Urinary bladder (tissue), 4 donors: ENCODE measurements around the gene INPPL1. TPM values are rescaled to one million over a fixed set of nuclear protein-coding genes. Genes with fewer than 3 reads are reported as not detected.
"Not testable (repeated sequence)": the region's sequence is repeated elsewhere in the genome, so short reads cannot be mapped to it uniquely, and the experiment has no call there.

Experiments
- DNase-seq: peaks from one replicate; pipeline ENCODE4 v3.0.0-alpha.2; 2015; ENCODE audit errors: extremely low spot score
- H3K27ac ChIP-seq: one replicate; pipeline ENCODE4 v1.5.1; 2013; ENCODE audit warnings: low read depth, mild to moderate bottlenecking, moderate library complexity
- H3K36me3 ChIP-seq: one replicate; pipeline ENCODE4 v1.6.1; 2013; ENCODE audit warnings: mild to moderate bottlenecking, moderate library complexity; ENCODE audit not compliant: insufficient read depth
- H3K4me1 ChIP-seq: one replicate; pipeline ENCODE4 v1.6.1; 2013; ENCODE audit warnings: mild to moderate bottlenecking, moderate library complexity; ENCODE audit not compliant: insufficient read depth
- H3K4me3 ChIP-seq: one replicate; pipeline ENCODE4 v1.5.1; 2013; ENCODE audit warnings: low read depth, low read length
- WGBS: extraction: QIAGEN DNeasy Blood & Tissue Kit; methylation state at CpG from one replicate; pipeline ENCODE4 v1.1.7; 2013; 5-methylcytosine and 5-hydroxymethylcytosine counted together
- polyA plus RNA-seq: library from polyadenylated mRNA; stranded (reverse); fragments of 200-250 nt; gene quantifications from one replicate; pipeline ENCODE4 v1.2.3, GENCODE V29; 2013
- total RNA-seq: library from RNA; depleted of rRNA; stranded (reverse); fragments of >200 nt; gene quantifications from one replicate; pipeline ENCODE4 v1.2.3, GENCODE V29; 2014
- donor health status: healthy with polysubstance abuse.
- donor health status: healthy.

Gene INPPL1
- total and polyA plus RNA-seq, 2 donors = 40.2 to 86.0 TPM

DNA sequence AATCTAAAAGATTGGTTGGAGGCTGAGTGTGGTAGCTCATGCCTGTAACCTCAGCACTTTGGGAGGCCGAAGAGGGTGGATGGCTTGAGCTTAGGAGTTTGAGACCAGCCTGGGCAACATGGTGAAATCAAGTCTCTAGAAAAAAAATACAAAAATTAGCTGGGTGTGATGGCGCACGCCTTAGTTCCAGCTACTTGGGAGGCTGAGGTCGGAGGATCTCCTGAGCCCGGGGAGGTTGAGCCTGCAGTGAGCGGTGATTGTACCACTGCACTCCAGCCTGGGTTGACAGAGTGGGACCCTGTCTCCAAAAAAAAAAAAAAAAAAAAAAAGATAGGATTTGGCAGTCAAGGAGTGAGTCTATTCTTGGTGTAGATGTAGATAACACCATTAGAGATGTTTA is 22.0 kb upstream of the INPPL1 start:
- DNase-seq = no peak
- H3K4me1 ChIP-seq = no peaks in the 10 kb centered on the region
- H3K4me3 ChIP-seq = no peak overlapping the region
- 97% methylated on average over 6 of the region's 6 CpGs for WGBS
- no peaks in the 10 kb centered on the region for H3K36me3 ChIP-seq
- H3K27ac ChIP-seq = no peak overlapping the region

DNA sequence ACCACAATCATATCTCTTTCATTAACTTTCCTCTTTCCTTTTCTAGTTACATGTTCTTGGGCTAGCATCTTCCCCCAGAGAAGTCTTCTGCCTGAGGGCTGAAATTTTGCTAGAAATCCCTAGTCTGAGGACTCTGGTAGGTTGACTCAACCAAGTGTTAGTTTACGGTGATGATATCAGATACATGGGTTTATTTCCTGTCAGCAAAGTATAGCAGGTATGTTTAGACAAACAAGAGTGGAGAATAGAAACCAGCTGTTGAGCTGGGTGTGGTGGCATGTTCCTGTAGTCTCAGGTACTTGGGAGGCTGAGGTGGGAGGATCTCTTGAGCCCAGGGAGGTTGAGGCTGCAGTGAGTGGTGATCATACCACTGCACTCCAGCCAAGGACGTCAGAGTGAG is 21.4 kb upstream of the INPPL1 start:
- no peak overlapping the region for H3K27ac ChIP-seq
- 54% methylated on average over 2 of the region's 2 CpGs for WGBS
- H3K4me3 ChIP-seq = no peak overlapping the region
- no peaks in the 10 kb centered on the region for H3K36me3 ChIP-seq
- no peak for DNase-seq
- no peaks in the 10 kb centered on the region for H3K4me1 ChIP-seq

DNA sequence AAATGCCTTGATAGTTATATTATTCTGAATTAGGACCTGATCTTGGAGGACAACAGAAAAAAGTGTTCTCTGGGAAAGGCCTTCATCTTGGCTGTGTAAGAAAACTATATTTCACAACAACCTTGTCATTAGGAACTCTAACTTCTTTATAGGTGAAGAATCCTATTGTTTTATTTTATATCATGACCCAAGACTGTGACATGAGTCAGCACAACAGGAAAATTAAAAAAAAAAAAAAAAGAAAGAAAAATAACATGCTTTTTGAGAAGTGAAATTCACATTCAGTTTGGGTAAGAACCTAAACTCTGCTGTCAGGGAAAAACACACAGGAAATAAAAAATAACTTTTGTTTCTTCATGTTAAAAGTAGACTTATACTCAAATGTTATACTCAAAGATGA is 19.7 kb upstream of the INPPL1 start:
- no peak overlapping the region for H3K4me3 ChIP-seq
- no peak overlapping the region for H3K27ac ChIP-seq
- no peaks in the 10 kb centered on the region for H3K4me1 ChIP-seq
- H3K36me3 ChIP-seq = no peaks in the 10 kb centered on the region
- no peak for DNase-seq

DNA sequence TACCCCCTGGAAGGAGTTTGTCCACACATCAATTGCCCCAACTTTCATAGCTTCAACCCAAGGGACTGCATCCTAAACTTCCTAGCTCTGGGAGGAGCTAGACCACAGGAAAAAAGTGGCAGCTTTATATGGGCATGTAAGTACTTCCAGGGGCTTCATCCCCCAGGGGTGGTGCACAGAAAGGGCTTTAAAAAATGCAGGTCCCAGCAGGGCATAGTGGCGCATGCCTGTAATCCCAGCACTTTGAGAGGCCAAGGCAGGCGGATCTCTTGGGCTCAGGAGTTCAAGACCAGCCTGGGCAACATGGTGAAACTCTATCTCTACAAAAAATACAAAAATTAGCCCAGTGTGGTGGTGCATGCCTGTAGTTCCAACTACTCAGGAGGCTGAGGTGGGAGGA is 17.8 kb upstream of the INPPL1 start:
- H3K36me3 ChIP-seq, H3K4me3 ChIP-seq, H3K4me1 ChIP-seq, H3K27ac ChIP-seq, DNase-seq: not testable (repeated sequence)
- 85% methylated on average over 2 of the region's 2 CpGs for WGBS

DNA sequence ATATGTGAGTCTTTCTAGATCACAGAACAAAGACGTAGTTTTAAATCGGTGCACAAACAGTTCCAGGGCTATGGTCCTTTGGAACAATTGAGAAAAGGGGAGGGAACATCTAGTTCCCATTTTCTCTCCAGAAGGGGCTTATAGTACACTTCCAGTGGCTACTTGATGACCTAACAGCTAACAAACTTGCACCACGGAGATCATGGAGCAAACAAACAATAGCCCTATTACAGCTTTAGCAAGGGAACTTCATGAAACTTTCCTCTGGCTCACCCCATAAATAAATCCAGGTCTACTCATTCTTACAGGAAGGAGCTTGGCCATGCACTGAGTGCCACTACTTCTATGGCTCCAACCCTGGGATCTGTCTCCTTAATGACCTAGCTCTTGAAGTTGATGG is 16.3 kb upstream of the INPPL1 start:
- Histone ChIP-seq H3K4me1 (no peaks in the 10 kb centered on the region), H3K4me3 (no peak overlapping the region), H3K36me3 (no peaks in the 10 kb centered on the region), H3K27ac (no peak overlapping the region)
- WGBS = 71% methylated on average over 3 of the region's 3 CpGs
- DNase-seq = no peak

DNA sequence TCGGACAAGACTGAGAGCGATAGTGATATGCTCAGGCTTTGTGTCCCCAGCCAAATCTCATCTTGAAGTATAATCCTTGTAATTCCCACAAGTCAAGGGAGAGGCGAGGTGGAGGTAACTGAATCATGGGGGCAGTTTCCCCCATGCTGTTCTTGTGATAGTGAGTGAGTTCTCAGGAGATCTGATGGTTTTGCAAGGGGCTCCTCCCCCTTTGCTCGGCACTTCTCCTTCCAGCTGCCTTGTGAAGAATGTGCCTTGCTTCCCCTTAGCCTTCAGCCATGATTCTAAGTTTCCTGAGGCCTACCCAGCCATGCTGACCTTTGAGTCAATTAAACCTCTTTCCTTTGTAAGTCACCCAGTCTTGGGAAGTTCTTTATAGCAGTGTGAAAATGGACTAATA is 15.5 kb upstream of the INPPL1 start:
- DNase-seq = no peak
- H3K27ac ChIP-seq = no peak overlapping the region
- no peaks in the 10 kb centered on the region for H3K36me3 ChIP-seq
- WGBS = 70% methylated on average over 4 of the region's 4 CpGs
- H3K4me1 ChIP-seq = no peaks in the 10 kb centered on the region
- H3K4me3 ChIP-seq = no peak overlapping the region

DNA sequence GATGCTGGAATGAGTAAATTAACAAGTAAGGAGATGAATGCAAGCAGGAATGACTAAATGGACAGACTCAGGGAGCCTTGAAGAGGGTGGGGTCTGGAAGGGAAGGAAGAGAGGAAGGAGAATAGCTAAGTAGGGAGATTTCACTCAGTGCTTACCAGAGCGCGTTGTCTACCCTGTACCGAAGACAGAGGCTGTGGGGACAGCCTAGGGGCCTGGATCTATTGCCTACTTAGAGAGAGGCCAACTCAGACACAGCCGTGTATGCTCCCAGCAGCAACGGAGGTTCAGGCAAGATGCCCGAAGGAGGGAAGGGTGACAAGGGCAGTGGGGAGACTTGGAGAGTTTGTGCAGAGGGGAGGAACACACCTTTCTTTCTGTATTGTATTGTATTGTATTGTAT is 7.9 kb upstream of the INPPL1 start, which contains the start of gene FOLR2:
FOLR2 (plus strand) TSS at position 157 of the 400 bp plus-strand sequence. CDS start 1,791 bp downstream, outside the sequence.
- no peaks in the 10 kb centered on the region for H3K4me1 ChIP-seq
- DNase-seq = no peak
- WGBS = 79% methylated on average over 6 of the region's 6 CpGs
- H3K36me3 ChIP-seq = no peaks in the 10 kb centered on the region
- H3K4me3 ChIP-seq = no peak within 1 kb of the TSS
- no peak within 1 kb of the TSS for H3K27ac ChIP-seq

DNA sequence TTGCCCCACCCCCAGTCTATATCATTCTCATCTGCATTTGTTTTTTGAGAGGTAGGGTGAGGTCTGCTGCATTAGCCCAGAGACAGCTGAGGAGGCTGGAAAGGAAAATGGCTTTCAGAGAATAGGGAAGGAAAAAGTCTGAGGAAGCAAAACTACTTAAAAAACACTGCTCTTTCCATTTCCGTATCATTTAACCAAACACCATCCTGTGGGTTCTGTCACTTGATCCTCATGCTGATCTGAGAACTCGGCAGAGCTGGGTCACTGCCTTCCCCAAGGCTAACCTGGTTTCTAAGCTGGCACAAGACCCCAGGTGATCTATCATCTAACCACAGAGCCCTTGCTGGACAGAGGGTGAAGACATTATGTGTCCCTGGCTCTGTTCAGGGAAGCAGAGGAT is 6.7 kb upstream of the INPPL1 start:
- no peak overlapping the region for H3K4me3 ChIP-seq
- no peak for DNase-seq
- H3K27ac ChIP-seq = no peak overlapping the region
- H3K36me3 ChIP-seq = no peaks in the 10 kb centered on the region
- H3K4me1 ChIP-seq = no peaks in the 10 kb centered on the region
- 25% methylated on average over 2 of the region's 2 CpGs for WGBS

DNA sequence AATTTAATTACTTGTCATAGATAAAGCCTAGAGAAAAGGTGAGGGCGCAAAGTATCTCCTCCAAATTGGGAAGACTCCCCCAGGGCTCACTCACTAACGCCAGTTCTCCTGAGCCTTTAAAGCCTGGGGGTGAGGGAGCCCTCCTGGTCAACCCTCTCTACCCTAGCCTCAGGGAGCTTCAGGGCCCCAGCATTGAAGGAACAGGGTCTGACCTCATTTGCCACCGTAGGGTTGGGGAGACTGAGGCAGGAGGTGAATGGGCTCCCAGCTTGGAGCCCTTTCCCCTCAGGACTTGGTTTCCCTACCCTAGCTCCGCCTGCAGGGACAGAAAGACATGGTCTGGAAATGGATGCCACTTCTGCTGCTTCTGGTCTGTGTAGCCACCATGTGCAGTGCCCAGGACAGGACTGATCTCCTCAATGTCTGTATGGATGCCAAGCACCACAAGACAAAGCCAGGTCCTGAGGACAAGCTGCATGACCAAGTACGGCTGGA is 6.3 kb upstream of the INPPL1 start:
- Histone ChIP-seq H3K4me3 (no peak overlapping the region), H3K27ac (no peak overlapping the region), H3K36me3 (no peaks in the 10 kb centered on the region), H3K4me1 (no peaks in the 10 kb centered on the region)
- DNase-seq = no peak
- WGBS = 83% methylated on average over 5 of the region's 5 CpGs

DNA sequence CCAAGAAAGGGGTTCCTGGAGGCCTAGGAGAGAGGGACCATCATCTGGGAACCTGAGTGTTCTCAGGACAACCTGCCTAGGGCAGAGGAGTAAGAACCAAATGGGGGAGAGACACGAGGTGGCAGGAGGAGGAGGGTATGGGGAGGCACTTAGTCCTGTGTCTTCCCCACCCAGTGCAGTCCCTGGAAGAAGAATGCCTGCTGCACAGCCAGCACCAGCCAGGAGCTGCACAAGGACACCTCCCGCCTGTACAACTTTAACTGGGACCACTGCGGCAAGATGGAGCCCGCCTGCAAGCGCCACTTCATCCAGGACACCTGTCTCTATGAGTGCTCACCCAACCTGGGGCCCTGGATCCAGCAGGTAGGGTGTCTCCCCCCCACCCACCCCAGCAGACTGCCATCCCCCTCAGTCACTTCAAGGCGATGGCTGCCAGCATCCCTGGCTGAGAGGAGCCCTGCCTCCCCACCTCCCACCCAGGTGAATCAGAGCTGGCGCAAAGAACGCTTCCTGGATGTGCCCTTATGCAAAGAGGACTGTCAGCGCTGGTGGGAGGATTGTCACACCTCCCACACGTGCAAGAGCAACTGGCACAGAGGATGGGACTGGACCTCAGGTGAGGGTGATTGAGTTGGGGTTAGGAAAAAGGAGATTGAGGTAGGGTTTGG is 3.7 kb upstream of the INPPL1 start:
- Histone ChIP-seq H3K36me3 (no peaks in the 10 kb centered on the region), H3K27ac (no peak overlapping the region), H3K4me1 (no peaks in the 10 kb centered on the region), H3K4me3 (no peak overlapping the region)
- DNase-seq = no peak
- WGBS = 88% methylated on average over 10 of the region's 10 CpGs

DNA sequence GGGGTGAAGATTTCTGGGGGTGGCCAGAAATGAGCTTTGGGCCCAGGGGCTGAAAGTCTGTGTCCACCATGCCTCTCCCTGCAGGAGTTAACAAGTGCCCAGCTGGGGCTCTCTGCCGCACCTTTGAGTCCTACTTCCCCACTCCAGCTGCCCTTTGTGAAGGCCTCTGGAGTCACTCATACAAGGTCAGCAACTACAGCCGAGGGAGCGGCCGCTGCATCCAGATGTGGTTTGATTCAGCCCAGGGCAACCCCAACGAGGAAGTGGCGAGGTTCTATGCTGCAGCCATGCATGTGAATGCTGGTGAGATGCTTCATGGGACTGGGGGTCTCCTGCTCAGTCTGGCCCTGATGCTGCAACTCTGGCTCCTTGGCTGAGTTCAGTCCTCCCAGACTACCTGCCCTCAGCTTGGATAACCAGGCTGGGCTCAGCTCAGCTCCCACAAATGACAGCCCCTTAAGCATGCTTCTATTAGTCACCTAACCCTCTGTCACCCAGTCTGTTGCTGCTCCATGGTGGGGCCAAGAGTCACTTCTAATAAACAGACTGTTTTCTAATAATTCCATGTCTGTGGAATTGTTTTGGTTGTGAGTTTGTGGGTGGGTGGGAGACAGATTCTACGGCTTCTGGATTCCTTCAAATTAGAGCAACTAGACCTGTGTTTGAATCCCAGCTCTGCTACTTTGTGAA is 3.0 kb upstream of the INPPL1 start:
- no peak for DNase-seq
- Histone ChIP-seq H3K4me1 (no peaks in the 10 kb centered on the region), H3K36me3 (no peaks in the 10 kb centered on the region), H3K4me3 (no peak overlapping the region), H3K27ac (no peak overlapping the region)
- 89% methylated on average over 7 of the region's 7 CpGs for WGBS

DNA sequence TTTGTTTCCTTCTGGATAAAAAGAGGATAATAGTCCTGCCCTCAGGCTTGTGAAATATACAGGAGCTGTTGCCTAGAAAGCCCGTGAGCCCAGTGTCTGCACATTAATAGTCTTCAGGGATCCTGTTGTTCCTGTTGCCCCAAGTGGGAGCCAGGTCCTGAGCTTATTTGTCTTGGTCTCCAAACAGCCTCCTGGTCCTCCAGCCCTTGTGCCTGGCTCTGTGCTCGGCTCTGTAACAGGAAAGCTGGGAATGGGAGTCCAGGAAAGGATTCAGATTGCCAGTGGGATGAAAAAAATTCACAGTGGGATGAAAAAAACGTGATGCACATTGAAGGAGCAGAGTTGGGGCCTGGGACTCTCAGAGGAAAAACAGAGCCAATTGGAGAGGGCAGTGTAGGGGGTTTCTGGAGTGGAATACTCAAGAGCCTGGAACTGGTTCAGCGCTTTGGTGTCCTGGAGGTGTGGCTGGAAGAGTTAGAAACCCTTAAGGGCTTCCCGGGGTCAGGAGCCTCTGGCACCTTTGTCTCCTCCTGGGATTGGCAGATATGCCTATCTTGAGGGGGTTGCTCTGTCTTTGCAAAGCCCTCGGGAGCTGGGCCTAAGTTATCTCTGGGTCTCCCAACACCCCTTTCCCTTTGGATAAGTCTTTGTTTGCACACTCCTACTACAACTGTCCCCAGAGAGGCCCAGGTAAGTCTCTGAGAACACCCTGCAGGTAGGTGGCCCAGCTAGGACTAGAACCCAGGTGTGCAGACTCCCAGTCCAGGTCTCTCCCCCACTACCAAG is 2.3 kb upstream of the INPPL1 start:
- Histone ChIP-seq H3K4me3 (peak overlapping the region; percentile 90), H3K27ac (peak overlapping the region; percentile 74), H3K4me1 (no peaks in the 10 kb centered on the region), H3K36me3 (no peaks in the 10 kb centered on the region)
- WGBS = 62% methylated on average over 6 of the region's 6 CpGs
- no peak for DNase-seq

DNA sequence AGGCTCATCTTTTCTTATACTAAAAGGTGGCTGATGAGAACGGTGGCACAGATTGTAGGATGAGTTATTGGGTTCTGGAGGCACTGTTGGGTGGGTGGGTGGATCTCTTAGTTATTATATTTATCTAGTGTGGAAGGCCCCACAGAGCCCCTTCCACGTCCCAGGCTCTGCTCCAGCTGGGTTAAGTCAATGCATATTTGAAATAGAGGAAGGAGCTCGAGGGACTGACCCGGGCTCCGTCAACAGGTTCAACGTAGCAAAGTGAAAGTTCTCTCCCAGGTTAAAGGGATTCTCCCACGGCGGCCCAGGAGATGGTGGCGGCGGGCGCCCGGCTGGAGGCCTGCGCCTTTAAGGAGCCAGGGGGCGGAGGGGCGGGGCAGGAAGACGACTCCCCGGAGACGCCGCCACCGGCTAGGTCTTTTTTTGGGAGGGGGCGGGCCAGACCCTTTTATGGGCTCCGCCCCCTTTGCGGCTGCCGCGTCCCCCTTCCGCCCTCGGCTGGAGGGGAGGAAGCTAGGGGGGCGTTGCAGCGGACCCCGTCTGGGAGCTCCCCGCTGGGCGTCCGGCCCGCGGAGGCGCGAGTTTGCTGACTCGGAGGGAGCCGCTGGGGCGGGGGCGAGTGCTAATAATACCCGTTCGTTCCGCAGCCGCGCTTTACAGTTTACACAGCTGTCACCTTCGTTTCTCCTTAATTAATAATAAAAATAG is 1.5 kb upstream of the INPPL1 start:
- WGBS = under 1% methylated on average over 47 of the region's 47 CpGs
- peak; percentile 90 for DNase-seq
- no peaks in the 10 kb centered on the region for H3K4me1 ChIP-seq
- H3K4me3 ChIP-seq = peak overlapping the region; percentile 90
- H3K27ac ChIP-seq = peak overlapping the region; percentile 95
- H3K36me3 ChIP-seq = no peaks in the 10 kb centered on the region
